Effector memory CD8-positive, alpha-beta T cell (primary cell): ENCODE results near the gene YEATS4.

Experiments
- ATAC-seq: fragments of 150-1000 bp; cut with Tn5 transposase; replicated peaks from 2 replicates; pipeline ENCODE4 v1.10.0; 2021; ENCODE audit warnings: mild to moderate bottlenecking, moderate library complexity
- DNase-seq, 3 experiments: peaks; one replicate each; pipeline ENCODE4 v3.0.0; 2021
- H3K27ac Mint-ChIP-seq, 2 donors: one replicate each; pipeline ENCODE4 v1.8.0; 2022; ENCODE audit warnings: mild to moderate bottlenecking in 2 of 2, mixed read lengths in 2 of 2, moderate library complexity in 2 of 2
- H3K27me3 Mint-ChIP-seq, 2 donors: one replicate each; pipeline ENCODE4 v1.8.0; 2022; ENCODE audit warnings: mixed read lengths in 2 of 2
- H3K36me3 Mint-ChIP-seq: one replicate; pipeline ENCODE4 v1.8.0; 2022; ENCODE audit warnings: mild to moderate bottlenecking, moderate library complexity, mixed read lengths; ENCODE audit not compliant: insufficient read depth
- H3K4me1 Mint-ChIP-seq, 2 donors: one replicate each; pipeline ENCODE4 v1.8.0; 2022; ENCODE audit warnings: low read depth in 2 of 2, mixed read lengths in 2 of 2
- H3K4me3 Mint-ChIP-seq, 2 donors: one replicate each; pipeline ENCODE4 v1.8.0; 2022; ENCODE audit warnings: mild to moderate bottlenecking in 2 of 2, mixed read lengths in 2 of 2, moderate library complexity in 2 of 2
- H3K9me3 Mint-ChIP-seq, 2 donors: one replicate each; pipeline ENCODE4 v1.8.0; 2022; ENCODE audit warnings: mixed read lengths in 2 of 2

Gene YEATS4

GRCh38 chr12:69417741-69418167, 58.2 kb downstream of the YEATS4 start:
- H3K27ac Mint-ChIP-seq = no peak overlapping the region
- no peaks in the 10 kb centered on the region for H3K9me3 Mint-ChIP-seq
- H3K27me3 Mint-ChIP-seq = no peaks in the 10 kb centered on the region
- DNase-seq = no peak
- H3K4me1 Mint-ChIP-seq = no peaks in the 10 kb centered on the region
- no peaks in the 10 kb centered on the region for H3K36me3 Mint-ChIP-seq
- no peak overlapping the region for H3K4me3 Mint-ChIP-seq
- ATAC-seq = no peak

DNA sequence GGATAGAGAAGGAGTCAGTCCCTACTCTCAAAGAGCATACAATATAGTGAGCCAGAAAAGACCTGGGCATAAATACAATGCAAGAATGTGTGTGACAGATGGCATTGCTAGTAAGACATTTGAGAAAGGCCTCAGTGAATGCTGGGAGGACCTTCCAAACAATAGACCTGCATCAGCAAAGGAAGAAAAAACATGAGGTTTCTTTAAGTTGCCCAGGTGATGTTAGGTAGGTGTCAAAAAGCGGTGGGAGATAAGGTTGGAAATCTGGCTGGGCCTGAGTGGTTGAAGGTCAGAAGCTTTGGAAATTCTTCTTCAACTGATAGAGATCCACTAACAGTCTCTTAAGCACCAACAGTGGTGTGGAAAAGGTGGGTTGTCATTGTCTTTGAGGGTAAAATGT, 60.2 kb downstream of the YEATS4 start:
- no peak for ATAC-seq
- no peak for DNase-seq
- H3K36me3 Mint-ChIP-seq = no peaks in the 10 kb centered on the region
- no peaks in the 10 kb centered on the region for H3K9me3 Mint-ChIP-seq
- H3K4me3 Mint-ChIP-seq = no peak overlapping the region
- H3K27ac Mint-ChIP-seq = no peak overlapping the region
- no peaks in the 10 kb centered on the region for H3K27me3 Mint-ChIP-seq
- H3K4me1 Mint-ChIP-seq = no peaks in the 10 kb centered on the region

DNA sequence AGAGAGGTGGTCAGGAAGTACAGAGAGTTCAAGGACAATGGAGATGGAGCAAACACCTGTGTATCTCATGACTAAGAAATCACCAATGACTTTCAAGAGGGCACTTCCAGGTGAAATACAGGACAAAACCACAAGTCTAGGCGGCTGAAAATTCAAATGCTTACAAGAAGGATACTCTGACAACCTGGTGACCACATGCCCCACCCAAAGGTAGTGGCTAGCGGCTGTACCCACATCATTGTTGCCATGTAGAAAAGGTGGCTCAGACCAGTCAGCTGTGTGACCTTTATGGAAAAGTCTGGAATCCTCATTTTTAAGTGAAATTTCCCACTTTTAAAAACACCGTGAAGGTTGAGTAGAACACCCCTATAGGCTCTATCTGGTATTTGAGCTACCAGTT, 62.0 kb downstream of the YEATS4 start:
- Mint-ChIP-seq H3K4me1 (no peaks in the 10 kb centered on the region), H3K9me3 (no peaks in the 10 kb centered on the region), H3K4me3 (no peak overlapping the region), H3K27ac (no peak overlapping the region), H3K36me3 (no peaks in the 10 kb centered on the region), H3K27me3 (no peaks in the 10 kb centered on the region)
- DNase-seq (no peak), ATAC-seq (no peak)

DNA sequence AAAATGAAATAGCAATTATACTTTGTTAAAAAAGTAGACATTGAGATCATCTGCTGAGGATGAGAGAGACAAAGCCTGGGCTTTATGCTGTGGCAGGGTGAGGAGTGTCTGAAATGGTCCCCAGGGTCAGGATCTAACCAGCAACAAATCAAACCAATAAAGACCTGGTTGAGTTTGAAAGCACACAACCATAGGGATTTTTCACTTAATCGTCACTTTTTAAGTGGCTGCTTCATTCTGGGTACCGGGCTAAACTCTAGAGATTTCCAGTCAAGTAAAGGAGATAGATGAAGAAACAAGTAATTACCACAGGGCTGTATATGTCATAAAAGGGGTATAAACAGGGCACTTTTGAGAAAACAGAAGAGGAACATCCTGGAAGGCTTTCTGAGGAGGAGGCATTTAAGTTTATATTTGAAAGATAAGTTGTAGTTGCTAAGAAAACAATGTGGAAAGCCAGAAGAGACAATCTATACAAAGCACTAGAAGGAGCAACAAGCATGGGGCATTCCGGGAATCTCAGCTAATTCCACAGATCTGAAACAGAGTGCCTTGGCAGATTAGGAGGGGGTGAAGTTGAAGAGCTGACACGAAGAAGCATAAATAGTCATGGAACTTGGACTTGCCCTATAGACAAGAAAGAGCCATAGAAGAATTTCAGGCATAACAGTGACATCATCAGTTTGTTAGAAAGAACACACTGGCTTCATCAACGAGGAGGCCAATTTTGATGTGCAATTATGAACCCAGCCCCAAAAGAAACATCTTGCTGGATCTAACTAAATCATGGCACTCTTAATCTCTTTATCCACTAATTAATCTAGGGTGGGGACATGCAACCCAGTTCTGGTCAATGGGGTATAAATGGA, 63.7 kb downstream of the YEATS4 start:
- Mint-ChIP-seq H3K4me1 (no peaks in the 10 kb centered on the region), H3K36me3 (no peaks in the 10 kb centered on the region), H3K4me3 (no peak overlapping the region), H3K27ac (peak overlapping the region in 1 of 2 donors; percentile 65), H3K27me3 (no peaks in the 10 kb centered on the region), H3K9me3 (no peaks in the 10 kb centered on the region)
- DNase-seq (no peak), ATAC-seq (no peak)

DNA sequence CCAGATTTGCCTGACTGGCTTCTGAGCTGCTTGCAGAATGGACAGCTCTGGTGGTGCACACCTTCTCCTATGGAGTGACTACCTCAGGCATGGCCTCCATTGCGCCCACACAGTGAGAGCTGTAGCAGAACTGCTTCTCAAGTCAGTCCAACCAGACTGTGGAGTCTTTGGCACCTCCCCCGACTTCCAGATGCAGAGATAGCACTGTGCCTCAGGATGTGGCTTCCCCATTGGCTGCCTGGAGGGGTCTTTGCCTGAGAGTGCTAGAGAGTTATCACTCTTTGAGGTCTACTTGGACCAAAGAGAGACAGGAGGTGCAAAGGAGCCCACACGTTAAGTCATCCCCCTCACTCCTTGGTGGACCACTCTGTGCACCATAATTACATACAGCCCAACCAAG, 65.9 kb downstream of the YEATS4 start:
- H3K4me1 Mint-ChIP-seq = no peaks in the 10 kb centered on the region
- no peak overlapping the region for H3K4me3 Mint-ChIP-seq
- DNase-seq (no peak), ATAC-seq (no peak)
- no peaks in the 10 kb centered on the region for H3K36me3 Mint-ChIP-seq
- H3K27me3 Mint-ChIP-seq = no peaks in the 10 kb centered on the region
- no peak overlapping the region for H3K27ac Mint-ChIP-seq
- H3K9me3 Mint-ChIP-seq = no peaks in the 10 kb centered on the region

GRCh38 chr12:69428351-69429073, 69.0 kb downstream of the YEATS4 start:
- Mint-ChIP-seq H3K27me3 (no peaks in the 10 kb centered on the region), H3K27ac (no peak overlapping the region), H3K4me3 (no peak overlapping the region), H3K9me3 (no peaks in the 10 kb centered on the region), H3K36me3 (no peaks in the 10 kb centered on the region), H3K4me1 (no peaks in the 10 kb centered on the region)
- no peak for DNase-seq
- no peak for ATAC-seq

- ATAC-seq (no peak), DNase-seq (no peak)
- no peak overlapping the region for H3K27ac Mint-ChIP-seq
- no peaks in the 10 kb centered on the region for H3K9me3 Mint-ChIP-seq
- no peak overlapping the region for H3K4me3 Mint-ChIP-seq
- H3K36me3 Mint-ChIP-seq = no peaks in the 10 kb centered on the region
- H3K4me1 Mint-ChIP-seq = no peaks in the 10 kb centered on the region
- no peaks in the 10 kb centered on the region for H3K27me3 Mint-ChIP-seq
Measured at GRCh38 chr12:69430942-69431590, 71.5 kb downstream of the YEATS4 start.

DNA sequence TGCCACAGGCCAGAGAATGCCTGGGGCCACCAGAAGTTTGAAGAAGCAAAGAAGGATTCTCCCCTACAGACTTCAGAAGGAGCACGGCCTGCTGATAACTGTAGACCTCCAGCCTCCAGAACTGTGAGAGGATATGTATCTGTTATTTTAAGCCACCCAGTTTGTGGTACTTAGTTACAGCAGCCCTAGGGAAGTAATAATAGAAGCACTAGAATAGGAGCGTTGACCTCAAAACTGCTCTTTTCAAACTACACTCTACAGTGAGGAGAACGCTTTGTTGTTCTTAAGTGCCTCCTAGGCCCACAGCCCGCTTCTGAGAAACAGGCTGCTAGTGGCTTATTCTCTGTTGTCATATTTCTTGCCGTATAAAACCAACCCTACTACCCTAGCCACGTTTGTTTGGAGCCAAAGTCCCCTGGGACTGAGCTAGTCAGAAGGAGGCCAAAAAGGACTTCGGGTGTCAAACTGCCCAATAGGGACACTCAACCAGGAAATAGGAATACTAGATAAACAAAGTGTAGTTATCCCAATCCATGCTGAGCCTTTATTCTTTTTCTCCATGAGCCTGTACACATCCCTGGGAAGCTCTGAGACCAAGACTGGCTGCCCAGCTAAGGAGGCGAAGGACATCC, 72.2 kb downstream of the YEATS4 start:
- Mint-ChIP-seq H3K36me3 (no peaks in the 10 kb centered on the region), H3K4me1 (no peaks in the 10 kb centered on the region), H3K4me3 (no peak overlapping the region), H3K9me3 (no peaks in the 10 kb centered on the region), H3K27ac (no peak overlapping the region), H3K27me3 (no peaks in the 10 kb centered on the region)
- DNase-seq (no peak), ATAC-seq (no peak)

GRCh38 chr12:69433653-69434052, 74.1 kb downstream of the YEATS4 start:
- H3K36me3 Mint-ChIP-seq = no peaks in the 10 kb centered on the region
- no peak for DNase-seq
- H3K27me3 Mint-ChIP-seq = no peaks in the 10 kb centered on the region
- no peak overlapping the region for H3K27ac Mint-ChIP-seq
- no peaks in the 10 kb centered on the region for H3K9me3 Mint-ChIP-seq
- no peaks in the 10 kb centered on the region for H3K4me1 Mint-ChIP-seq
- H3K4me3 Mint-ChIP-seq = no peak overlapping the region
- ATAC-seq = no peak

GRCh38 chr12:69435644-69436043, 76.1 kb downstream of the YEATS4 start:
- Mint-ChIP-seq H3K27me3 (no peaks in the 10 kb centered on the region), H3K4me1 (no peaks in the 10 kb centered on the region), H3K4me3 (no peak overlapping the region), H3K9me3 (no peaks in the 10 kb centered on the region), H3K36me3 (no peaks in the 10 kb centered on the region), H3K27ac (no peak overlapping the region)
- DNase-seq (no peak), ATAC-seq (no peak)

DNA sequence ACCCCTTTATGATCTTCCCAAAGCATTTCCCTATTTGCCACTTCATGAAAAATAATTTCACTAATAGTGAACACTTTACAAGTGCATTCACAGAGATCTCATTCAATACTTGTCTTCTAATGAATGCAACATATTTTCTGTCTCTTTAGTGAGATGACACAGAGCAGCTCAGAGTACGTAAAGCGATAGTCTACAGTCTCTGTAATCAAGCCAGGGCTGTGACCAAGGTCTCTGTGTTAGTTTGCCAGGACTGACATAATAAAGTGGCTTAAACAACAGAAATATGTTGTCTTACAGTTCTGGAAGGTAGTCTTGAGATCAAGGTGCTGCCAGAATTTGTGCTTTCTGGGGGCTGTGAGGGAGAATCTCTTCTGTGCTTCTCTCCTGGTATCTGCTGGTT, 77.5 kb downstream of the YEATS4 start:
- Mint-ChIP-seq H3K4me1 (no peaks in the 10 kb centered on the region), H3K27ac (no peak overlapping the region), H3K4me3 (no peak overlapping the region), H3K36me3 (no peaks in the 10 kb centered on the region), H3K27me3 (no peaks in the 10 kb centered on the region), H3K9me3 (no peaks in the 10 kb centered on the region)
- DNase-seq = no peak
- ATAC-seq = no peak

GRCh38 chr12:69438539-69438938, 79.0 kb downstream of the YEATS4 start:
- Mint-ChIP-seq H3K27ac (no peak overlapping the region), H3K36me3 (no peaks in the 10 kb centered on the region), H3K4me1 (no peaks in the 10 kb centered on the region), H3K27me3 (no peaks in the 10 kb centered on the region), H3K4me3 (no peak overlapping the region), H3K9me3 (no peaks in the 10 kb centered on the region)
- ATAC-seq (no peak), DNase-seq (no peak)

DNA sequence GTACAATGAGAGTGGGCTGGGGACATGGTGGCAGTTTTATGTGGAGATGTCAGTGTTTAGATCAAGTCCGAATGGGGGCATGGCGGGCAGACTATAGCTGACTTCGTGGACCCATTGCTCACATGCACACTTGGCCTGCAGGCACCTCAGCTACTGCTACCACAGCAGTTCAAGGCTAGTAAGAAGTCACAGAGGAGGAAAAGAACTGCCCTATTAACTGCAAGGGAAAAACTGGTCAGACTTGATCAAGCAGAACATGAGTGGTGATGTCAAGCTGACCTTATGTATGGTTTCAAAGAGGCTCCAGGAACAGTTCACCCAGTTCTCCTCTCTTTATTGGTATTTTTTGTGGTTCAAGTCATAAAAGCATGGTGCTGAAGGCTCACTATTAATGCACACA, 80.5 kb downstream of the YEATS4 start:
- no peak overlapping the region for H3K27ac Mint-ChIP-seq
- DNase-seq = no peak
- H3K4me1 Mint-ChIP-seq = no peaks in the 10 kb centered on the region
- no peak overlapping the region for H3K4me3 Mint-ChIP-seq
- no peaks in the 10 kb centered on the region for H3K27me3 Mint-ChIP-seq
- no peaks in the 10 kb centered on the region for H3K9me3 Mint-ChIP-seq
- no peaks in the 10 kb centered on the region for H3K36me3 Mint-ChIP-seq
- no peak for ATAC-seq
